Esophagus squamous epithelium (tissue), 4 donors: ENCODE data around the gene FRMD6.

Experiments
- CTCF ChIP-seq, 6 experiments: fragments of 450-650 bp in 4 of 6; fragments of 200-600 bp in 2 of 6; sonication (generic) in 2 of 6; IDR thresholded peaks; one replicate each; pipeline ENCODE4 v1.5.1; 2016 to 2019; ENCODE audit warnings: antibody characterized with exemption in 6 of 6, mild to moderate bottlenecking in 4 of 6, moderate library complexity in 4 of 6
- POLR2A ChIP-seq, 4 donors: fragments of 450-650 bp; IDR thresholded peaks; one replicate each; pipeline ENCODE4 v1.6.1; 2017; ENCODE audit warnings: antibody characterized with exemption in 4 of 4, mild to moderate bottlenecking in 4 of 4, moderate library complexity in 3 of 4

GRCh38 chr14:51730098-51730497 is 78.4 kb downstream of the FRMD6 start:
- TF ChIP-seq CTCF (IDR thresholded peaks at IDR 0.05) = no peak
- TF ChIP-seq POLR2A (IDR thresholded peaks at IDR 0.05) = no peak
